H9 (cell line): ENCODE measurements around the gene ANO2. TPM values are rescaled to one million over a fixed set of nuclear protein-coding genes. Genes with fewer than 3 reads are reported as not detected.
A peak's percentile ranks its signal among the peaks of the same experiment; 100 is the strongest.

ENCODE experiments used
- DNase-seq: peaks from one replicate; pipeline ENCODE4 v3.0.0-alpha.2; 2017
- H2AFZ ChIP-seq: one replicate; pipeline ENCODE4 v1.6.1; 2013; ENCODE audit warnings: mild to moderate bottlenecking, low read length, control low read depth, moderate library complexity
- H2AK5ac ChIP-seq: 2 replicates; pipeline ENCODE4 v1.6.1; 2013; ENCODE audit warnings: low read length, control low read depth, mixed read lengths; ENCODE audit not compliant: insufficient read length
- H2BK120ac ChIP-seq: one replicate; pipeline ENCODE4 v1.6.1; 2013; ENCODE audit warnings: low read depth, mild to moderate bottlenecking, low read length, control low read depth, inconsistent platforms; ENCODE audit not compliant: poor library complexity, severe bottlenecking
- H2BK12ac ChIP-seq: 2 replicates; pipeline ENCODE4 v1.6.1; 2013; ENCODE audit warnings: low read length, control low read depth, mixed read lengths, low read depth; ENCODE audit not compliant: insufficient read length
- H2BK15ac ChIP-seq: 2 replicates; pipeline ENCODE4 v1.6.1; 2013; ENCODE audit warnings: low read depth, low read length, control low read depth
- H2BK20ac ChIP-seq: one replicate; pipeline ENCODE4 v1.6.1; 2013; ENCODE audit warnings: low read depth, mild to moderate bottlenecking, low read length, control low read depth, inconsistent platforms; ENCODE audit not compliant: poor library complexity, severe bottlenecking
- H2BK5ac ChIP-seq: 2 replicates; pipeline ENCODE4 v1.6.1; 2013; ENCODE audit warnings: low read length, control low read depth, mixed read lengths; ENCODE audit not compliant: insufficient read length
- H3K14ac ChIP-seq: 2 replicates; pipeline ENCODE4 v1.6.1; 2013; ENCODE audit warnings: low read length, control low read depth; ENCODE audit not compliant: insufficient read depth
- H3K18ac ChIP-seq: 2 replicates; pipeline ENCODE4 v1.6.1; 2013; ENCODE audit warnings: low read depth, mild to moderate bottlenecking, mixed read lengths, low read length, control low read depth; ENCODE audit not compliant: insufficient read length
- H3K23ac ChIP-seq: 2 replicates; pipeline ENCODE4 v1.6.1; 2013; ENCODE audit warnings: low read length, control low read depth, mixed read lengths, low read depth; ENCODE audit not compliant: insufficient read length
- H3K23me2 ChIP-seq: 2 replicates; pipeline ENCODE4 v1.6.1; 2013; ENCODE audit warnings: low read depth, mild to moderate bottlenecking, mixed read lengths, low read length, control low read depth; ENCODE audit not compliant: insufficient read length, poor library complexity, severe bottlenecking
- H3K27ac ChIP-seq: 2 replicates; pipeline ENCODE4 v1.5.1; 2013; ENCODE audit warnings: low read length, control low read depth, mixed read lengths, low read depth; ENCODE audit not compliant: insufficient read length
- H3K27me3 ChIP-seq: 2 replicates; pipeline ENCODE4 v1.6.1; 2013; ENCODE audit warnings: low read length, control low read depth, inconsistent platforms; ENCODE audit not compliant: insufficient read depth
- H3K4ac ChIP-seq: 2 replicates; pipeline ENCODE4 v1.6.1; 2013; ENCODE audit warnings: low read depth, mild to moderate bottlenecking, control low read depth, inconsistent platforms, low read length, moderate library complexity
- H3K4me1 ChIP-seq: 2 replicates; pipeline ENCODE4 v1.6.1; 2013; ENCODE audit warnings: low read length, control low read depth, inconsistent platforms; ENCODE audit not compliant: insufficient read depth
- H3K4me2 ChIP-seq: 2 replicates; pipeline ENCODE4 v1.6.1; 2013; ENCODE audit warnings: low read length, control low read depth, mixed read lengths; ENCODE audit not compliant: insufficient read length, insufficient read depth
- H3K56ac ChIP-seq: 2 replicates; pipeline ENCODE4 v1.6.1; 2013; ENCODE audit warnings: low read depth, mild to moderate bottlenecking, mixed read lengths, low read length, control low read depth; ENCODE audit not compliant: insufficient read length
- H3K79me1 ChIP-seq: 2 replicates; pipeline ENCODE4 v1.6.1; 2013; ENCODE audit warnings: low read depth, mild to moderate bottlenecking, moderate library complexity, low read length, control low read depth, inconsistent platforms; ENCODE audit not compliant: insufficient read depth, poor library complexity, severe bottlenecking
- H3K79me2 ChIP-seq: 2 replicates; pipeline ENCODE4 v1.6.1; 2013; ENCODE audit warnings: low read length, control low read depth, inconsistent platforms; ENCODE audit not compliant: insufficient read depth
- H3K9ac ChIP-seq: 2 replicates; pipeline ENCODE4 v1.6.1; 2013; ENCODE audit warnings: low read length, control low read depth, mixed read lengths; ENCODE audit not compliant: insufficient read length; ENCODE audit errors: extremely low read depth
- H3K9me3 ChIP-seq: one replicate; pipeline ENCODE4 v1.6.1; 2013; ENCODE audit warnings: low read depth, low read length, inconsistent platforms; ENCODE audit not compliant: control insufficient read depth
- H3T11ph ChIP-seq: one replicate; pipeline ENCODE4 v1.6.1; 2013; ENCODE audit warnings: mild to moderate bottlenecking, low read length, control low read depth, inconsistent platforms
- H4K20me1 ChIP-seq: one replicate; pipeline ENCODE4 v1.6.1; 2013; ENCODE audit not compliant: control insufficient read depth, insufficient read length, insufficient read depth
- H4K5ac ChIP-seq: 2 replicates; pipeline ENCODE4 v1.6.1; 2013; ENCODE audit warnings: low read depth, mild to moderate bottlenecking, mixed read lengths, low read length, control low read depth; ENCODE audit not compliant: insufficient read length
- H4K8ac ChIP-seq: replicated peaks from 2 replicates; pipeline ENCODE4 v1.6.1; 2013; ENCODE audit warnings: low read length, control low read depth, mixed read lengths, low read depth; ENCODE audit not compliant: insufficient read length
- H4K91ac ChIP-seq: 2 replicates; pipeline ENCODE4 v1.6.1; 2013; ENCODE audit warnings: low read depth, mild to moderate bottlenecking, moderate library complexity, mixed read lengths, low read length, control low read depth; ENCODE audit not compliant: insufficient read length
- H3K27ac Mint-ChIP-seq, 3 experiments: 2 replicates in 2 of 3; 3 replicates in 1 of 3; pipeline ENCODE4 v1.8.0; 2020 to 2021; ENCODE audit warnings: mixed read lengths in 3 of 3, mild to moderate bottlenecking in 1 of 3, moderate library complexity in 1 of 3
- H3K27me3 Mint-ChIP-seq: 2 replicates; pipeline ENCODE4 v1.8.0; 2021; ENCODE audit warnings: low read depth, mild to moderate bottlenecking, moderate library complexity, mixed read lengths
- H3K36me3 Mint-ChIP-seq, 3 experiments: 2 replicates in 2 of 3; 3 replicates in 1 of 3; pipeline ENCODE4 v1.8.0; 2020 to 2021; ENCODE audit warnings: low read depth in 3 of 3, mixed read lengths in 3 of 3; ENCODE audit not compliant: insufficient read depth in 1 of 3
- H3K4me1 Mint-ChIP-seq, 2 experiments: 2 replicates each; pipeline ENCODE4 v1.8.0; 2020; ENCODE audit warnings: mixed read lengths in 2 of 2
- H3K4me3 Mint-ChIP-seq, 2 experiments: 2 replicates in 1 of 2; 3 replicates in 1 of 2; pipeline ENCODE4 v1.8.0; 2020 to 2021; ENCODE audit warnings: mild to moderate bottlenecking in 2 of 2, mixed read lengths in 2 of 2, moderate library complexity in 1 of 2
- H3K9me3 Mint-ChIP-seq, 2 experiments: 2 replicates in 1 of 2; 3 replicates in 1 of 2; pipeline ENCODE4 v1.8.0; 2020; ENCODE audit warnings: mild to moderate bottlenecking in 2 of 2, mixed read lengths in 2 of 2, moderate library complexity in 1 of 2
- CTCF ChIP-seq: fragments of 200-600 bp; sonication (generic); conservative IDR thresholded peaks from 3 replicates; pipeline ENCODE4 v1.8.0; 2021; ENCODE audit warnings: antibody characterized with exemption, mild to moderate bottlenecking
- WGBS: extraction: QIAGEN DNeasy Blood & Tissue Kit; methylation state at CpG from one replicate; pipeline ENCODE4 v1.1.7; 2013; ENCODE audit warnings: missing lambda C conversion rate, low lambda C conversion rate, mixed read lengths; ENCODE audit not compliant: insufficient read length; ENCODE audit errors: extremely low coverage; 5-methylcytosine and 5-hydroxymethylcytosine counted together
- total RNA-seq: library from RNA; stranded (reverse); gene quantifications from 2 replicates; pipeline ENCODE4 v1.2.1, GENCODE V29; 2021

ANO2 gene
- total RNA-seq, 1 experiment from 2014 or later = 3.8 TPM

GRCh38 chr12:5588176-5588575, 356.9 kb downstream of the ANO2 start:
- no peak overlapping the region for H2AK5ac ChIP-seq
- WGBS = no CpG with 5 or more reads among the region's 7 CpGs
- Mint-ChIP-seq H3K27ac (peak overlapping the region in 2 of 3 experiments; percentile 70 to 86; a peak in 2 of 7 replicates), H3K36me3 (no peaks in the 10 kb centered on the region), H3K9me3 (no peaks in the 10 kb centered on the region), H3K4me3 (no peak overlapping the region), H3K4me1 (peaks cover 42 to 43% of the 10 kb centered on the region in 2 experiments), H3K27me3 (peaks cover 6% of the 10 kb centered on the region)
- H3K4me1 ChIP-seq = peaks cover 3% of the 10 kb centered on the region; the same call in 1 of the 2 replicates
- no peaks in the 10 kb centered on the region for H3K79me1 ChIP-seq
- DNase-seq = no peak
- no peak overlapping the region for H3K56ac ChIP-seq
- H4K20me1 ChIP-seq = no peaks in the 10 kb centered on the region
- H3K14ac ChIP-seq = no peak overlapping the region
- no peak overlapping the region for H2BK12ac ChIP-seq
- H4K91ac ChIP-seq = no peak overlapping the region
- H2BK15ac ChIP-seq = no peak overlapping the region
- no peak overlapping the region for H3K18ac ChIP-seq
- no peaks in the 10 kb centered on the region for H3K79me2 ChIP-seq
- no peaks in the 10 kb centered on the region for H3K27me3 ChIP-seq
- no peak overlapping the region for H3K27ac ChIP-seq
- no peak overlapping the region for H3K23ac ChIP-seq
- H3K9ac ChIP-seq = no peak overlapping the region
- H4K8ac ChIP-seq = no peak overlapping the region
- H3K9me3 ChIP-seq = no peaks in the 10 kb centered on the region
- H4K5ac ChIP-seq = no peak overlapping the region
- no peak overlapping the region for H2BK5ac ChIP-seq
- no peak overlapping the region for H3K4ac ChIP-seq
- H3T11ph ChIP-seq = no peak overlapping the region
- no peak for TF ChIP-seq CTCF
- H2AFZ ChIP-seq = no peak overlapping the region
- no peak overlapping the region for H3K4me2 ChIP-seq
- H3K23me2 ChIP-seq = no peaks in the 10 kb centered on the region
- no peak overlapping the region for H2BK20ac ChIP-seq
- no peak overlapping the region for H2BK120ac ChIP-seq
